ENCODE results near the gene AOPEP.

The AOPEP gene

DNA sequence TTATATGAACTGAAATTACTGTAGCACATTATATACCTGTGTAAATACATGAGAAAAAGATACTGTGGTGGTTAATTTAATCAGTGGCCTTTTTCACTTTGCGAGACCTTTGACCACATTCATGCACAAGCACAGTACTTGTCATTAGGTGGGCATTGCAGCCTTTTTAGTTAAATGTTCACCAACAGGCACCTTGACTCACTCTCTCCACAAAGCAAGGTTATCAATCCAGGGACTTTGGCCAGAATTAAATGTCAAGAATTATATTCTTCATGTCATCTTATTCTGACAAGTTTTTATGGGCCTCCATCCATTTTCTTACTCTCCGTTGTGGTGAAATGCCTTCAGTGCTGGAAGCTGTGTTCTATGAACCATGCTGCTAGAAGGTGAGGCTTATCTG is 72.2 kb downstream of the AOPEP start:
- no peak for TF ChIP-seq ZNF292 (tag by site-specific recombination; IDR thresholded peaks at IDR 0.05; ENCODE audit: borderline replicate concordance, low read depth)
- TF ChIP-seq, protein P1, sequence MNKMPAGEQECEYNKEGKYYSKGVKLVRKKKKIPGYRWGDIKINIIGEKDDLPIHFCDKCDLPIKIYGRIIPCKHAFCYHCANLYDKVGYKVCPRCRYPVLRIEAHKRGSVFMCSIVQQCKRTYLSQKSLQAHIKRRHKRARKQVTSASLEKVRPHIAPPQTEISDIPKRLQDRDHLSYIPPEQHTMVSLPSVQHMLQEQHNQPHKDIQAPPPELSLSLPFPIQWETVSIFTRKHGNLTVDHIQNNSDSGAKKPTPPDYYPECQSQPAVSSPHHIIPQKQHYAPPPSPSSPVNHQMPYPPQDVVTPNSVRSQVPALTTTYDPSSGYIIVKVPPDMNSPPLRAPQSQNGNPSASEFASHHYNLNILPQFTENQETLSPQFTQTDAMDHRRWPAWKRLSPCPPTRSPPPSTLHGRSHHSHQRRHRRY (tag by site-specific recombination; IDR thresholded peaks at IDR 0.05) = no peak
- TF ChIP-seq ZNF768 (tag by site-specific recombination; IDR thresholded peaks at IDR 0.05) = no peak
- no peak for TF ChIP-seq OSR2 (tag by site-specific recombination; IDR thresholded peaks at IDR 0.05)
- no peak for TF ChIP-seq ZNF777 (tag by site-specific recombination; IDR thresholded peaks at IDR 0.05; ENCODE audit: borderline replicate concordance)
- TF ChIP-seq, protein P2, sequence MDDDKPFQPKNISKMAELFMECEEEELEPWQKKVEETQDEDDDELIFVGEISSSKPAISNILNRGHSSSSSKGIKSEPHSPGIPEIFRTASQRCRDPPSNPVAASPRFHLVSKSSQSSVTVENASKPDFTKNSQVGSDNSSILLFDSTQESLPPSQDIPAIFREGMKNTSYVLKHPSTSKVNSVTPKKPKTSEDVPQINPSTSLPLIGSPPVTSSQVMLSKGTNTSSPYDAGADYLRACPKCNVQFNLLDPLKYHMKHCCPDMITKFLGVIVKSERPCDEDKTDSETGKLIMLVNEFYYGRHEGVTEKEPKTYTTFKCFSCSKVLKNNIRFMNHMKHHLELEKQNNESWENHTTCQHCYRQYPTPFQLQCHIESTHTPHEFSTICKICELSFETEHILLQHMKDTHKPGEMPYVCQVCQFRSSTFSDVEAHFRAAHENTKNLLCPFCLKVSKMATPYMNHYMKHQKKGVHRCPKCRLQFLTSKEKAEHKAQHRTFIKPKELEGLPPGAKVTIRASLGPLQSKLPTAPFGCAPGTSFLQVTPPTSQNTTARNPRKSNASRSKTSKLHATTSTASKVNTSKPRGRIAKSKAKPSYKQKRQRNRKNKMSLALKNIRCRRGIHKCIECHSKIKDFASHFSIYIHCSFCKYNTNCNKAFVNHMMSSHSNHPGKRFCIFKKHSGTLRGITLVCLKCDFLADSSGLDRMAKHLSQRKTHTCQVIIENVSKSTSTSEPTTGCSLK (tag by site-specific recombination; IDR thresholded peaks at IDR 0.05) = no peak
- no peak for TF ChIP-seq ZNF596 (tag by site-specific recombination; IDR thresholded peaks at IDR 0.05)
- TF ChIP-seq, protein P3, sequence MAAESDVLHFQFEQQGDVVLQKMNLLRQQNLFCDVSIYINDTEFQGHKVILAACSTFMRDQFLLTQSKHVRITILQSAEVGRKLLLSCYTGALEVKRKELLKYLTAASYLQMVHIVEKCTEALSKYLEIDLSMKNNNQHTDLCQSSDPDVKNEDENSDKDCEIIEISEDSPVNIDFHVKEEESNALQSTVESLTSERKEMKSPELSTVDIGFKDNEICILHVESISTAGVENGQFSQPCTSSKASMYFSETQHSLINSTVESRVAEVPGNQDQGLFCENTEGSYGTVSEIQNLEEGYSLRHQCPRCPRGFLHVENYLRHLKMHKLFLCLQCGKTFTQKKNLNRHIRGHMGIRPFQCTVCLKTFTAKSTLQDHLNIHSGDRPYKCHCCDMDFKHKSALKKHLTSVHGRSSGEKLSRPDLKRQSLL (tag by site-specific recombination; IDR thresholded peaks at IDR 0.05) = no peak
- no peak for TF ChIP-seq ZNF366 (tag by site-specific recombination; conservative IDR thresholded peaks at IDR 0.05)
- TF ChIP-seq ZNF549 (tag by site-specific recombination; IDR thresholded peaks at IDR 0.05) = no peak
- TF ChIP-seq ZNF558 (tag by site-specific recombination; IDR thresholded peaks at IDR 0.05) = no peak
- TF ChIP-seq ZNF248 (tag by site-specific recombination; IDR thresholded peaks at IDR 0.05) = no peak
- no peak for TF ChIP-seq ZNF223 (tag by site-specific recombination; IDR thresholded peaks at IDR 0.05)
- no peak for TF ChIP-seq ZNF114 (tag by site-specific recombination; IDR thresholded peaks at IDR 0.05)
- Histone ChIP-seq H3K4me3 (ENCODE audit: low read depth, low read length) (no peak overlapping the region), H3K36me3 (ENCODE audit: control insufficient read depth in 2 of 2, insufficient read depth in 1 of 2, low read length in 2 of 2) (peaks cover 0 to 22% of the 10 kb centered on the region in 2 experiments; a peak in 1 of 3 replicates), H3K4me1 (ENCODE audit: control insufficient read depth, insufficient read depth, low read length) (peaks cover 6% of the 10 kb centered on the region; the same call in 1 of the 2 replicates), H3K27ac (ENCODE audit: extremely low read depth, low read depth, low read length) (no peak overlapping the region), H3K9me3 (ENCODE audit: control insufficient read depth, insufficient read depth, low read depth, low read length) (no peaks in the 10 kb centered on the region)
- POLR2A ChIA-PET = no interaction called here
- CTCF ChIA-PET = interaction anchor here (2.2 kb wide), 1 partner anchor 15 kb away, joined by 10 read pairs; no protein-coding TSS in a partner anchor

DNA sequence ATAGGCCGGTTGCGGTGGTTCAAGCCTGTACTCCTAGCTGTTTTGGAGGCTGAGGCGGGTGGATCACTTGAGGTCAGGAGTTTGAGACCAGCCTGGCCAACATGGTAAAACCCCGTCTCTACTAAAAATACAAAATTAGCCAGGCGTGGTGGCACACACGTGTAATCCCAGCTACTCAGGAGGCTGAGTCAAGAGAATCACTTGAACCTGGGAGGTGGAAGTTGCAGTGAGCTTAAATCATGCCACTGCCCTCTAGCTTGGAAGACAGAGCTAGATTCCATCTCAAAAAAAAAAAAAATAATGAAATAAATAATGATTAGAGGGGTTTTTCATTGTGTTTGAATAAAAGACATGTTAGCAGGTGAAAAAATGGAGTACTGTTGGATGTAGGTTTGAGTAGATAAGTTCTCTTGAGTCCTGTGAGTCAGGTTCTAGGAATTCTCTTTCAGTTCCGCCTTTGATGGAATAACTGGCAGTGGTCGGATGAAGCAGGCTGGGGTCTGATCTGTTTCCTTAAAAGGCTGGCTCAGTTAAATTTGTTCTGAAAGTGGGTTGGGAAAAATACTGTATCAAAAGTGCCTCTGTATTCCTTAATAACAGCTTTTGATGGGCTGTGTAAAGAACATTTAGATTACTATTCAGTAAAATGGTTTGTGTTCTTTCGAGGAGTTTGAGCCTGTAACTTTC is 73.2 kb downstream of the AOPEP start:
- H3K4me3 ChIP-seq (ENCODE audit: low read depth, low read length) = no peak overlapping the region
- H3K27ac ChIP-seq (ENCODE audit: extremely low read depth, low read depth, low read length) = no peak overlapping the region
- ChIA-PET CTCF (interaction anchor here (1.1 to 2.2 kb wide), 2 partner anchors 16 to 331 kb away, joined by 3 to 10 read pairs; no protein-coding TSS in a partner anchor), POLR2A (interaction anchor here (0.7 kb wide), 1 partner anchor 710 kb away, joined by 4 read pairs; no protein-coding TSS in a partner anchor)
- TF ChIP-seq ZNF777 (tag by site-specific recombination; IDR thresholded peaks at IDR 0.05; ENCODE audit: borderline replicate concordance) = no peak
- no peak for TF ChIP-seq ZNF335 (tag by site-specific recombination; conservative IDR thresholded peaks at IDR 0.05)
- TF ChIP-seq IKZF3 (tag by site-specific recombination; IDR thresholded peaks at IDR 0.05) = no peak
- TF ChIP-seq HOXC10 (CRISPR knock-in tag; IDR thresholded peaks at IDR 0.05) = no peak
- TF ChIP-seq, protein P4, sequence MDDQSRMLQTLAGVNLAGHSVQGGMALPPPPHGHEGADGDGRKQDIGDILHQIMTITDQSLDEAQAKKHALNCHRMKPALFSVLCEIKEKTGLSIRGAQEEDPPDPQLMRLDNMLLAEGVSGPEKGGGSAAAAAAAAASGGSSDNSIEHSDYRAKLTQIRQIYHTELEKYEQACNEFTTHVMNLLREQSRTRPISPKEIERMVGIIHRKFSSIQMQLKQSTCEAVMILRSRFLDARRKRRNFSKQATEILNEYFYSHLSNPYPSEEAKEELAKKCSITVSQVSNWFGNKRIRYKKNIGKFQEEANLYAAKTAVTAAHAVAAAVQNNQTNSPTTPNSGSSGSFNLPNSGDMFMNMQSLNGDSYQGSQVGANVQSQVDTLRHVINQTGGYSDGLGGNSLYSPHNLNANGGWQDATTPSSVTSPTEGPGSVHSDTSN (CRISPR knock-in tag; IDR thresholded peaks at IDR 0.05) = no peak
- no peak for TF ChIP-seq TRIM28 (IDR thresholded peaks at IDR 0.05; ENCODE audit: borderline replicate concordance, low read length)
- no peak for TF ChIP-seq KLF16 (tag by site-specific recombination; IDR thresholded peaks at IDR 0.05)
- TF ChIP-seq ZNF302 (tag by site-specific recombination; IDR thresholded peaks at IDR 0.05; ENCODE audit: low read depth) = no peak
- TF ChIP-seq ZNF19 (tag by site-specific recombination; IDR thresholded peaks at IDR 0.05; ENCODE audit: low read depth) = no peak
- TF ChIP-seq SETDB1 (IDR thresholded peaks at IDR 0.05; ENCODE audit: insufficient read length, low read length) = no peak
- no peak for TF ChIP-seq SP3 (tag by site-specific recombination; IDR thresholded peaks at IDR 0.05)
- TF ChIP-seq ZNF214 (tag by site-specific recombination; IDR thresholded peaks at IDR 0.05; ENCODE audit: borderline replicate concordance) = no peak
- no peak for TF ChIP-seq ZNF677 (tag by site-specific recombination; IDR thresholded peaks at IDR 0.05)
- no peak for TF ChIP-seq ZBTB20 (tag by site-specific recombination; IDR thresholded peaks at IDR 0.05)
- no peak for TF ChIP-seq ZNF350 (tag by site-specific recombination; IDR thresholded peaks at IDR 0.05)
- peaks cover 0 to 12% of the 10 kb centered on the region in 2 experiments; a peak in 1 of 3 replicates for H3K36me3 ChIP-seq (ENCODE audit: control insufficient read depth in 2 of 2, insufficient read depth in 1 of 2, low read length in 2 of 2)
- H3K9me3 ChIP-seq (ENCODE audit: control insufficient read depth, insufficient read depth, low read depth, low read length) = no peaks in the 10 kb centered on the region
- H3K4me1 ChIP-seq (ENCODE audit: control insufficient read depth, insufficient read depth, low read length) = peaks cover 6% of the 10 kb centered on the region; the same call in 1 of the 2 replicates

Data from HEK293 (cell line).